Stomach (tissue), 9 donors: ENCODE data around the gene LCLAT1. TPM values are rescaled to one million over a fixed set of nuclear protein-coding genes. Genes with fewer than 3 reads are reported as not detected.

Experiments
- DNase-seq, 2 donors: peaks; one replicate each; pipeline versions ENCODE4 v3.0.0 to v3.0.0-alpha.2; 2013 to 2019
- H3K27ac ChIP-seq, 5 donors: fragments of 200-600 bp in 4 of 5; sonication (generic) in 4 of 5; one replicate each; pipeline ENCODE4 v1.5.1; 2013 to 2019; ENCODE audit warnings: mild to moderate bottlenecking in 1 of 5, moderate library complexity in 1 of 5
- H3K27me3 ChIP-seq, 3 donors: fragments of 200-600 bp; sonication (generic); one replicate each; pipeline ENCODE4 v1.5.1; 2017 to 2019; ENCODE audit warnings: mixed run types in 1 of 3
- H3K36me3 ChIP-seq, 4 donors: fragments of 200-600 bp; sonication (generic); 1 replicate in 3 of 4; 2 replicates in 1 of 4; pipeline ENCODE4 v1.5.1; 2016 to 2019
- H3K4me1 ChIP-seq, 4 donors: fragments of 200-600 bp; sonication (generic); one replicate each; pipeline ENCODE4 v1.5.1; 2016 to 2019
- H3K4me3 ChIP-seq, 4 donors: fragments of 200-600 bp; sonication (generic) in 3 of 4; one replicate each; pipeline ENCODE4 v1.5.1; 2016 to 2019; ENCODE audit warnings: mild to moderate bottlenecking in 1 of 4
- H3K9me3 ChIP-seq, 4 donors: fragments of 200-600 bp; sonication (generic); one replicate each; pipeline ENCODE4 v1.5.1; 2016 to 2019
- CTCF ChIP-seq, 7 experiments: fragments of 450-650 bp in 4 of 7; fragments of 200-600 bp in 3 of 7; sonication (generic) in 3 of 7; IDR thresholded peaks; one replicate each; pipeline ENCODE4 v1.5.1; 2016 to 2019; ENCODE audit warnings: antibody characterized with exemption in 7 of 7, control low read depth in 2 of 7, mild to moderate bottlenecking in 1 of 7
- EP300 ChIP-seq: sonication (generic); formaldehyde crosslinking; IDR thresholded peaks from one replicate; pipeline ENCODE4 v1.6.1; 2017; ENCODE audit warnings: antibody characterized with exemption
- POLR2A ChIP-seq, 4 donors: fragments of 450-650 bp; IDR thresholded peaks; one replicate each; pipeline ENCODE4 v1.6.1; 2016; ENCODE audit warnings: antibody characterized with exemption in 4 of 4, control low read depth in 2 of 4, mild to moderate bottlenecking in 1 of 4, moderate library complexity in 1 of 4
- POLR2AphosphoS5 ChIP-seq, 3 donors: sonication (generic); formaldehyde crosslinking; IDR thresholded peaks; one replicate each; pipeline ENCODE4 v1.6.1; 2016; ENCODE audit warnings: antibody characterized with exemption in 3 of 3
- WGBS, 5 donors: extraction: QIAGEN DNeasy Blood & Tissue Kit in 3 of 5; methylation state at CpG; one replicate each; pipeline versions ENCODE4 v1.1.5 to v1.1.7; 2013 to 2018; 5-methylcytosine and 5-hydroxymethylcytosine counted together
- intact Hi-C: fragments of 100-400 bp; cut with DNase I; formaldehyde crosslinking; loops from one replicate; pipeline ENCODE4 v1.15.1; 2023; ENCODE audit warnings: low total_unique reads
- polyA plus RNA-seq, 3 donors: library from polyadenylated mRNA; stranded (reverse); fragments of 200-250 nt; gene quantifications; one replicate each; pipeline ENCODE4 v1.2.3, GENCODE V29; 2013
- total RNA-seq, 5 donors: library from RNA; depleted of rRNA; stranded (reverse); fragments of >200 nt; gene quantifications; one replicate each; pipeline versions ENCODE4 v1.1.0 to v1.2.3, GENCODE V29; 2014 to 2016
- donor health status: healthy with polysubstance abuse.
- donor health status: Bipolar disorder and iron deficiency.
- donor health status: healthy.

Gene LCLAT1
- total and polyA plus RNA-seq, 8 donors, result 0.76 to 51.3 (median 12.5) TPM

- Histone ChIP-seq H3K27ac (peak overlapping the region in 1 of 5 donors; percentile 11), H3K9me3 (peaks cover 0 to 8% (median 3%) of the 10 kb centered on the region in 4 donors), H3K4me1 (peaks cover 0 to 18% (median 5%) of the 10 kb centered on the region in 4 donors), H3K4me3 (no peak overlapping the region), H3K27me3 (no peaks in the 10 kb centered on the region), H3K36me3 (peaks cover 0 to 6% (median 2%) of the 10 kb centered on the region in 4 donors)
- WGBS, 5 donors, result 85 to 95% (median 92%) methylated on average over 2 of the region's 2 CpGs
- intact Hi-C loops, result no loop called here
- DNase-seq, result no peak
- TF ChIP-seq EP300 (no peak), POLR2AphosphoS5 (IDR thresholded peaks at IDR 0.05) (no peak), POLR2A (IDR thresholded peaks at IDR 0.05) (no peak)
Measured at GRCh38 chr2:30527411-30527810, 80.4 kb downstream of the LCLAT1 start.

GRCh38 chr2:30527859-30528258, 80.8 kb downstream of the LCLAT1 start:
- Histone ChIP-seq H3K27ac (peak overlapping the region in 1 of 5 donors; percentile 11), H3K9me3 (peaks cover 0 to 8% (median 3%) of the 10 kb centered on the region in 4 donors), H3K4me3 (no peak overlapping the region), H3K36me3 (peaks cover 0 to 8% (median 2%) of the 10 kb centered on the region in 4 donors), H3K4me1 (peaks cover 0 to 18% (median 5%) of the 10 kb centered on the region in 4 donors), H3K27me3 (no peaks in the 10 kb centered on the region)
- DNase-seq, result peak in 1 of 2 donors; percentile 36
- TF ChIP-seq POLR2AphosphoS5 (IDR thresholded peaks at IDR 0.05), result peak in 1 of 3 donors; percentile 52
- TF ChIP-seq CTCF (IDR thresholded peaks at IDR 0.05), result no peak
- intact Hi-C loops, result no loop called here
- 36 to 63% (median 59%) methylated on average over 2 of the region's 2 CpGs for WGBS, 5 donors

GRCh38 chr2:30530346-30530745, 83.3 kb downstream of the LCLAT1 start:
- H3K4me1 ChIP-seq, result peaks cover 0 to 18% (median 5%) of the 10 kb centered on the region in 4 donors
- H3K27me3 ChIP-seq, result no peaks in the 10 kb centered on the region
- H3K4me3 ChIP-seq, result no peak overlapping the region
- intact Hi-C loops, result no loop called here
- no peak for TF ChIP-seq CTCF (IDR thresholded peaks at IDR 0.05)
- no peak for TF ChIP-seq POLR2A (IDR thresholded peaks at IDR 0.05)
- TF ChIP-seq EP300, result no peak
- TF ChIP-seq POLR2AphosphoS5 (IDR thresholded peaks at IDR 0.05), result no peak
- H3K27ac ChIP-seq, result no peak overlapping the region
- WGBS, 5 donors, result 88 to 97% (median 95%) methylated on average over 2 of the region's 2 CpGs
- peaks cover 0 to 33% (median 23%) of the 10 kb centered on the region in 4 donors for H3K36me3 ChIP-seq
- no peak for DNase-seq
- H3K9me3 ChIP-seq, result peaks cover 0 to 8% (median 3%) of the 10 kb centered on the region in 4 donors

GRCh38 chr2:30541680-30542079, 94.6 kb downstream of the LCLAT1 start:
- Histone ChIP-seq H3K4me1 (no peaks in the 10 kb centered on the region), H3K27me3 (no peaks in the 10 kb centered on the region), H3K4me3 (no peak overlapping the region), H3K27ac (no peak overlapping the region), H3K9me3 (peaks cover 0 to 2% (median 0%) of the 10 kb centered on the region in 4 donors), H3K36me3 (peaks cover 0 to 2% (median 0%) of the 10 kb centered on the region in 4 donors)
- intact Hi-C loops, result no loop called here
- DNase-seq, result no peak
- WGBS, 5 donors, result 94 to 100% (median 98%) methylated on average over 1 of the region's 1 CpG
- TF ChIP-seq CTCF (IDR thresholded peaks at IDR 0.05), result no peak
- no peak for TF ChIP-seq EP300
- no peak for TF ChIP-seq POLR2AphosphoS5 (IDR thresholded peaks at IDR 0.05)

GRCh38 chr2:30545875-30546274, 98.8 kb downstream of the LCLAT1 start:
- DNase-seq, result no peak
- Histone ChIP-seq H3K27ac (no peak overlapping the region), H3K36me3 (no peaks in the 10 kb centered on the region), H3K4me1 (no peaks in the 10 kb centered on the region), H3K4me3 (no peak overlapping the region), H3K9me3 (no peaks in the 10 kb centered on the region), H3K27me3 (no peaks in the 10 kb centered on the region)
- TF ChIP-seq EP300, result no peak
- TF ChIP-seq POLR2A (IDR thresholded peaks at IDR 0.05), result no peak
- no peak for TF ChIP-seq POLR2AphosphoS5 (IDR thresholded peaks at IDR 0.05)
- TF ChIP-seq CTCF (IDR thresholded peaks at IDR 0.05), result no peak
- 89 to 95% (median 94%) methylated on average over 1 of the region's 1 CpG for WGBS, 5 donors
- intact Hi-C loops, result no loop called here
